ENCODE measurements around the gene MAD1L1. TPM values are rescaled to one million over a fixed set of nuclear protein-coding genes. Genes with fewer than 3 reads are reported as not detected.

Gene MAD1L1
- total and polyA plus RNA-seq, 2 of the 4 experiments (the other 2 are of a cell fraction) = 29.0 to 40.9 TPM

GRCh38 chr7:1856888-1857441, 375.8 kb downstream of the MAD1L1 start (continued):
- no peak for TF ChIP-seq RCOR1 (IDR thresholded peaks at IDR 0.05; ENCODE audit: insufficient replicate concordance, low read length)

- TF ChIP-seq BHLHE40 (IDR thresholded peaks at IDR 0.05; ENCODE audit: low read depth, low read length) = no peak
- TF ChIP-seq CHD1 (IDR thresholded peaks at IDR 0.05; ENCODE audit: low read depth, low read length) = no peak
- DNase-seq (no peak), ATAC-seq (ENCODE audit: low read depth) (no peak)
- in situ Hi-C loops (cut with MboI; ENCODE audit: low sequenced_read_pairs) = no loop called here
- Histone ChIP-seq H4K91ac (ENCODE audit: insufficient read depth, low read depth, low read length) (no peak overlapping the region), H3K18ac (ENCODE audit: low read depth, low read length) (no peak overlapping the region), H2BK5ac (ENCODE audit: low read depth, low read length, poor library complexity, severe bottlenecking) (no peak overlapping the region), H3K4me2 (ENCODE audit: low read depth, low read length) (no peak overlapping the region), H3K27me3 (ENCODE audit: control insufficient read depth, insufficient read depth, low read length) (no peaks in the 10 kb centered on the region), H2BK120ac (ENCODE audit: low read depth, low read length) (no peak overlapping the region), H4K8ac (ENCODE audit: low read depth in 2 of 2, low read length in 2 of 2) (no peak overlapping the region), H2AK5ac (ENCODE audit: low read depth, low read length) (no peak overlapping the region), H3K4ac (ENCODE audit: low read depth, low read length) (no peak overlapping the region), H3K56ac (ENCODE audit: extremely low read depth, insufficient read depth, low read length) (no peak overlapping the region), H3K9me3 (ENCODE audit: control insufficient read depth, insufficient read depth, low read length) (no peaks in the 10 kb centered on the region), H3K14ac (replicated peaks; ENCODE audit: low read depth, low read length) (no peak overlapping the region), H2AK9ac (replicated peaks; ENCODE audit: low read depth, low read length, poor library complexity) (no peak overlapping the region), H3K23ac (ENCODE audit: low read depth, low read length) (no peak overlapping the region), H4K5ac (ENCODE audit: low read depth, low read length) (no peak overlapping the region), H2AFZ (replicated peaks; ENCODE audit: low read length, poor library complexity) (no peak overlapping the region), H3K4me3 (ENCODE audit: insufficient read depth, low read depth, low read length) (no peak overlapping the region), H2BK15ac (ENCODE audit: low read depth, low read length) (no peak overlapping the region), H3K9ac (ENCODE audit: low read depth, low read length) (no peak overlapping the region), H3K9me1 (ENCODE audit: insufficient read depth, low read length) (no peaks in the 10 kb centered on the region), H2BK20ac (ENCODE audit: low read depth, low read length) (no peak overlapping the region), H3K36me3 (ENCODE audit: control insufficient read depth, insufficient read depth, low read length) (no peaks in the 10 kb centered on the region), H3K27ac (ENCODE audit: insufficient read depth, low read length) (no peak overlapping the region), H4K20me1 (ENCODE audit: insufficient read depth, low read length) (no peaks in the 10 kb centered on the region; the same call in 1 of the 2 replicates), H3K4me1 (ENCODE audit: control insufficient read depth, insufficient read depth, low read length) (no peaks in the 10 kb centered on the region), H3K79me1 (ENCODE audit: low read depth in 1 of 2, low read length in 2 of 2) (no peaks in the 10 kb centered on the region)
- CTCF ChIA-PET = no interaction called here
- dilution Hi-C loops (cut with HindIII; ENCODE audit: low sequenced_read_pairs, unreplicated experiment) = no loop called here
- POLR2A ChIA-PET (ENCODE audit: unreplicated experiment) = no interaction called here
- intact Hi-C loops (cut with micrococcal nuclease) = no loop called here
- no TSS peak for BruUV-seq (replicated peaks)
- WGBS, 2 experiments (ENCODE audit: extremely low coverage in 2 of 2, insufficient read length in 1 of 2) = 74% methylated on average over 14 of the region's 45 CpGs; no CpG with 5 or more reads in 1 of the 2 experiments
These were observed 376.4 kb downstream of the MAD1L1 start for GRCh38 chr7:1856161-1856887.
